ENCODE measurements around the gene ARMCX4. TPM values are rescaled to one million over a fixed set of nuclear protein-coding genes. Genes with fewer than 3 reads are reported as not detected.

ARMCX4 gene
- total RNA-seq, 1 donor from 2014 or later: 13.1 TPM

DNA sequence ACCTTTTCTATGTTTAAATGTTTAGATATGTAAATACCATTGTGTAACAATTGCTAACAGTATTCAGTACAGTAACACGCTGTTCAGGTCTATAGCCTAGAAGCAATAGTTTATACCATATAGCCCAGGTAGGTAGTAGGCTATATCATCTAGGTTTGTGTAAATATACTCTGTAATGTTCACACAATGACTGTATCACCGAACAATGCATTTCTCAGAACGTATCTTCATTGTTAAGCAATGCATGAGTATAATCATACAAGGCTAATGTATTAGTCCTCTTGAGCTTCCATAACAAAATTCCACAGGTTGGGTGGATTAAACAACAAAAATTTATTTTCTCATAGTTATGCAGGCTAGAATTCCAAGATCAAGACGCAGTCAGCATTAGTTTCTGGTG is 22.7 kb downstream of the ARMCX4 start:
- H3K36me3 ChIP-seq: no peaks in the 10 kb centered on the region
- no peaks in the 10 kb centered on the region for H3K4me1 ChIP-seq
- no peaks in the 10 kb centered on the region for H3K27me3 ChIP-seq
- DNase-seq: no peak
- no peak overlapping the region for H3K4me3 ChIP-seq
- ATAC-seq: no peak
- intact Hi-C loops (cut with DNase I): no loop called here
- TF ChIP-seq, protein P1, sequence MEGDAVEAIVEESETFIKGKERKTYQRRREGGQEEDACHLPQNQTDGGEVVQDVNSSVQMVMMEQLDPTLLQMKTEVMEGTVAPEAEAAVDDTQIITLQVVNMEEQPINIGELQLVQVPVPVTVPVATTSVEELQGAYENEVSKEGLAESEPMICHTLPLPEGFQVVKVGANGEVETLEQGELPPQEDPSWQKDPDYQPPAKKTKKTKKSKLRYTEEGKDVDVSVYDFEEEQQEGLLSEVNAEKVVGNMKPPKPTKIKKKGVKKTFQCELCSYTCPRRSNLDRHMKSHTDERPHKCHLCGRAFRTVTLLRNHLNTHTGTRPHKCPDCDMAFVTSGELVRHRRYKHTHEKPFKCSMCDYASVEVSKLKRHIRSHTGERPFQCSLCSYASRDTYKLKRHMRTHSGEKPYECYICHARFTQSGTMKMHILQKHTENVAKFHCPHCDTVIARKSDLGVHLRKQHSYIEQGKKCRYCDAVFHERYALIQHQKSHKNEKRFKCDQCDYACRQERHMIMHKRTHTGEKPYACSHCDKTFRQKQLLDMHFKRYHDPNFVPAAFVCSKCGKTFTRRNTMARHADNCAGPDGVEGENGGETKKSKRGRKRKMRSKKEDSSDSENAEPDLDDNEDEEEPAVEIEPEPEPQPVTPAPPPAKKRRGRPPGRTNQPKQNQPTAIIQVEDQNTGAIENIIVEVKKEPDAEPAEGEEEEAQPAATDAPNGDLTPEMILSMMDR (IDR thresholded peaks at IDR 0.05): no peak
- H3K27ac ChIP-seq: no peak overlapping the region
- no peaks in the 10 kb centered on the region for H3K9me3 ChIP-seq

DNA sequence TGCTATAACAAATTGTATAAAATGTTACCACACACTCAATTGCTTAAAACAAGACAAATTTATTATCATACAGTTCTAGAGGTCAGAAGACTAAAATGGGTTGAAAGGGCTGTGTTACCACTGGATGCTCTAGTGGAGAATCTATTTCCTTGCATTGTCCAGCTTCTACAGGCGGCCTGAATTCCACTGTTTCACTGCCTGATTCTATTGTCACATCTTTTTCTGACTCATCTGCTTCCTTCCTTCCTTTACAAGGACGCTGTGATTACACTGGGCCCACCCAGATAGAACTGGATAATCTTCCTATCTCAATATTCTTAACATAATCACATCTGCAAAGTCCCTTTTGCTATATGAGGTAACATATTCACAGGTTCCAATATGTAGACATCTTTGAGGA is 45.7 kb downstream of the ARMCX4 start:
- no peak for DNase-seq
- Histone ChIP-seq H3K4me3 (no peak overlapping the region), H3K36me3 (no peaks in the 10 kb centered on the region), H3K9me3 (no peaks in the 10 kb centered on the region), H3K27me3 (no peaks in the 10 kb centered on the region), H3K27ac (no peak overlapping the region), H3K4me1 (no peaks in the 10 kb centered on the region)
- ATAC-seq: no peak
- TF ChIP-seq, protein P1 (IDR thresholded peaks at IDR 0.05): no peak
- intact Hi-C loops (cut with DNase I): no loop called here

Other genes with a start within 250 kb of the ARMCX4 start
- gene TAF7L, start 194.1 kb upstream of the ARMCX4 start, total RNA-seq: not detected
- 6.4 TPM for gene TIMM8A, start 136.7 kb upstream of the ARMCX4 start, total RNA-seq
- gene BTK, start 99.3 kb upstream of the ARMCX4 start, total RNA-seq: 34.1 TPM
- gene RPL36A, start 94.4 kb upstream of the ARMCX4 start, total RNA-seq: 133 TPM
- 46.3 TPM for gene GLA, start 77.5 kb upstream of the ARMCX4 start, total RNA-seq
- gene HNRNPH2, start 77.2 kb upstream of the ARMCX4 start, total RNA-seq: 67.1 TPM
- 21.7 TPM for gene ARMCX1, start 65.1 kb downstream of the ARMCX4 start, total RNA-seq
- 35.6 TPM for gene ARMCX6, start 132.5 kb downstream of the ARMCX4 start, total RNA-seq
- gene ARMCX3, start 137.7 kb downstream of the ARMCX4 start, total RNA-seq: 52.6 TPM
- gene ARMCX2, start 174.4 kb downstream of the ARMCX4 start, total RNA-seq: 36.0 TPM

All from upper lobe of right lung (tissue), 1 donor.